IPS-18c (cell line): Measurements from ENCODE around the gene GOLIM4.

Experiments used
- H3K4me3 ChIP-seq: 2 replicates; pipeline ENCODE4 v1.7.0; 2013; ENCODE audit warnings: low read depth, mild to moderate bottlenecking, low read length, moderate library complexity; ENCODE audit not compliant: insufficient read depth
- H3K9me3 ChIP-seq: one replicate; pipeline ENCODE4 v1.6.1; 2013; ENCODE audit warnings: mild to moderate bottlenecking, low read length, moderate library complexity; ENCODE audit not compliant: control insufficient read depth, insufficient read depth

The GOLIM4 gene

DNA sequence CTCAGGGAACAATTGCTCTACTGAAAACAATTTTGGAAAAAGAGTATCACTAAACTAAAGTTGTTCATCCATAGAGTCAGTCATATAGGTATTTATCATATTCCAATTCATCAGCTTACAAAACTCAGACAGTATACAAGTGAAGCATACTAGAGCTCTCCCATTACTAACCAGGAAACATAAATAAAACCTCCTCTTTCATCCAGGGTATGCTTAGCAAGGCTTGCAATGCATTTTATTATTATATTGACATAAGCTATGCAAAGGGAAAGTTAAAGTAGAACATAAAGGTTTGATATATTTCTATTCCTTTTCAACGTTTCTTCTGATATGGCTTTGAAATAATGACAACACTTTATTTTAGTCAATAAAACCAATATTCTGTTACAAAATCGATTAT lies 106.7 kb downstream of the GOLIM4 start:
- H3K4me3 ChIP-seq: no peak overlapping the region
- no peaks in the 10 kb centered on the region for H3K9me3 ChIP-seq

DNA sequence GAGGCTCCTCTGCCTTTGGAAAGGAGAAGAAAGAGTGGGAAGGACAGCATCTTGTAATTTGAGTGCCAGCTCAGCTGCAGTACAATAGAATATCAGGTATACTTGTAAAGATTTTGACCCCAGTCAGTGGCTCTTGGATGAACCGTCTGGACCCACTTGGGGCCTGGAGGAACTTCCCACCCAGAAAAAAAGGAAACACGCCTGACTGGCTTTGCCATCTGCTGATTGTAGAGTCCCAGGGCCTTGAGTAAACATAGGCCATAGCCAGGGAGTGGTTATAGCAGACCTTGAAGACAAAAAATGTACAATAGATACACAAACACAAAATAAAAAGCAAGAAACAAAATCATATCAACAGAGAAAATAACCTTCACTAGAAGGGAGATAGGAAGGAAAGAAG lies 112.1 kb downstream of the GOLIM4 start:
- Histone ChIP-seq H3K4me3 (no peak overlapping the region), H3K9me3 (no peaks in the 10 kb centered on the region)

DNA sequence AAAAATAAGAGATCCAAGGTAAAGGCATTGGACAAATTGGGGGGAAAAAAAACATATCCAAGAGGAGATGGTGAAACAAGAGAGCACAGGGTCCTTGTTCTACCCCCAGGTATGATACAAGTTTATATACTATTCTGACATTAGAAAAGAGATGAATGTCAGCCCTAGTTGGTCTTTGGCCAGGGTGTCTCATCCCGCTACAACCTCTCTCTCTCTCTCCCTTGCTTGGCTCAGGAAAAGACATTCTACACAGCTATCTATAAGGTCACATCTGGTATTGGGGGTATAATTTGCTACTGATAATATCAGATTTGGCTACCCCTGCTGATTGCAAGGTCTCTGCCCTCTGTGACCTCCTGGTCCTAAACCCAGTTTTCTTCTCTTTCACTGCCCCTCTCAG lies 117.2 kb downstream of the GOLIM4 start:
- Histone ChIP-seq H3K9me3 (no peaks in the 10 kb centered on the region), H3K4me3 (no peak overlapping the region)

DNA sequence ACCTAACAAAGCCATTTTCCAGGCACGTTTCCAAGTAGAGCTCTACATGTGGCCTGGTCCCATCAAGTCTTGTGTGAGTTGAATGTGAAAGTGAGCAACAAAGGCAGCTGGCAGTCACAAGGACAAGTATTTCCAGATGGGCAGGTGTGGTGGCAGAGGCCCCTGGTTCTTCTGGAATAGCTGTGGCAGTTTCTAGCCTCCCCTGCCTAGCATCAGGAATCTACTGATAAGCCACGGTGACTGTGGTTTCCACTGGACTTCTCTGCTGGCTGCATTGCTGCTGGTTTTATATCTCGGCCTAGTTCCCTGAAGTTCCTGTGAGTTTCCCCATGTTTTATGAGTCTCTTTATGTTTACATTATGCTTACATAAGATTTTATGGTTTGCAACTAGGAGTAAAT lies 117.7 kb downstream of the GOLIM4 start:
- no peaks in the 10 kb centered on the region for H3K9me3 ChIP-seq
- no peak overlapping the region for H3K4me3 ChIP-seq

DNA sequence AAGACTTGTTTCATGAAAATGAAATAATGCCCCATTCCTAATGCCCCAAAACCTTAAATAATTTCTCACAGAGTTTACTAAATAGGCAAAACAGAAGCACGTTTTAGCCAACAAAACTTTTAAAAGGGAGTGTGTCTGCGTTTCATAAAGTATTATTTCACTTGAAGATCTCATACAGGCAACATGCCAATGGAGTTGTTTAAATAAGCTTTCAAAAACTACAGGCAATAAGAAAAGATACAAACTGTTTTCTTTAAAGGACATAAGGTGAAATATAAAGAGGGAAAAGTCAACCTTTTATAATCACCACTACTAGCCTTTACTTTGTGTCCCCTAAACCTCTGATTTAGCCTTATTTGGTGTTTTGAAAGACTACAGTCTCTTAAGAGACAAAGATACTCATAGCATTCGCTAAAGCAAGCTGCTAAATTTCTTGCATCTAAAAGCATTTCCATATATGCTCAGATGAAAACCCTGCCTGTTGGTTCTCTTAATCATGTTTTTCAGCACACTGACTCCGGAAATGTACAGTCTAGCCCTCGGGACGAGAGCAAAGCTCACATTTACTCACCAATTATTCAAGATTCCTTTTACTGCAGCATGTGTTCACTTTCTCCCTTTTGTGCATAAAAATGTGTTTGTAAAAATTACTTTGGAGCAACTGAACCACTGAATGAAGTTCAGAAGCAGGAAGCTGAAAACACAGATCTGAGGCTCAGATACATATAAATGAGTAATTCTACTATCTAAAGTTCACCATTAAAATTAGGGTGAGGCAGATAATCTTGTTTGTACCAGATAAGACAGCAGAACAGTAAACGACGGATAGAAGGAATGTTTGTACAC lies 119.0 kb downstream of the GOLIM4 start:
- Histone ChIP-seq H3K9me3 (no peaks in the 10 kb centered on the region), H3K4me3 (no peak overlapping the region)

DNA sequence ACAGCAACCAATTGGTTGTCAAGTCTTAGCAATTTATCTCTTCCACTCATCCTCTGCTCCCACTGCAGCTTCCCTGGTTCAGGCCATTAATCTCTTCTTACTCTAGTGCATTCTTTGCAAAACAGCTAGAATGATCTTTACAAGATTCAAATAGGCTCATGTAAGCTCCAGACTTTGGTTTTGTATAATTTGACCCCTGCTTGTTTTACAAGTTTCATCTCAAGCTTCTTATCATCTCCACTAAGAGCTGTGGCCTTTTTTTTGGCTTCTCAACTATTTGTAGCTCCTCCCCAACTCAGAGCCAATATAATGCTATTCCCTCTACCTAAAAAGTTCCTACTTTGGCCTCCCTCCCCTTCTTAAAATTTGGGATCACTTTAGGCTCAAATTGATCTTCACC lies 121.8 kb downstream of the GOLIM4 start:
- Histone ChIP-seq H3K9me3 (no peaks in the 10 kb centered on the region), H3K4me3 (no peak overlapping the region)

DNA sequence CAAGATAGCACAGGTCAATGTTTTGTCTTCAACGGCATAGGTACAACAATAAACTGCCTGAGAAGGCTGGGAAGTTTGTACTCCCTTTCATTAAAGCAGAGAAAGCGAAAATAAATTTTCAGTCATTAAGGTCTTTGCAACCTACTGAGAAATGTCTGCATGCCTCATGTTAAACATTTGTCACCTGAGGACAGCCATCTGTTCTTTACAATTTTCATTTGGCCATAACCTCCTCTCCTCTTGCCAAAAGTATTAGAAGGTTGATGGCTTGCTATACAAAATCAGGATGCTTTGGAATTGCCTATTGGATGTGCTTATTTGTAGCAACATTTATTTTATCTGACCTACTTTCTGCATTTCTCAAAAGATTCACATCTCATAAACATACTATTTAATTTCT lies 122.7 kb downstream of the GOLIM4 start:
- Histone ChIP-seq H3K9me3 (no peaks in the 10 kb centered on the region), H3K4me3 (no peak overlapping the region)

DNA sequence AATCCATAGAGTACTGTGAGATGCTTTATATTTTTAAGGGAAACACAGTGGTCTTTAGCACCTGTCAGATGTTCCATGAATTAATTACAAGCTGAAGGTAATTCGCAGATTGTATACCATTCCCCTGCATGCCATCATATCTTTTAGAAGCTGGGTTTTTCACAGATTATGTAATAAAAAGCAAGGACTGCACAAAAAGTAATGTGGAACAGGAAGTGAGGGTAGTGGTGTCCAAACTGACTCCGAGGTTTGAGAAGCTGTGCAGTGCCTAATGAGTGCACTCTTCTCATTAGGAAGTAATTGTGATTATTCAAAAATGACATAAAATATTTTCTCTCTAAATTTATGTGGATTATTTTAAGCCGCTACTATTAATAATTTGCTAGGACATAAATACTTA lies 123.2 kb downstream of the GOLIM4 start:
- Histone ChIP-seq H3K9me3 (no peaks in the 10 kb centered on the region), H3K4me3 (no peak overlapping the region)

DNA sequence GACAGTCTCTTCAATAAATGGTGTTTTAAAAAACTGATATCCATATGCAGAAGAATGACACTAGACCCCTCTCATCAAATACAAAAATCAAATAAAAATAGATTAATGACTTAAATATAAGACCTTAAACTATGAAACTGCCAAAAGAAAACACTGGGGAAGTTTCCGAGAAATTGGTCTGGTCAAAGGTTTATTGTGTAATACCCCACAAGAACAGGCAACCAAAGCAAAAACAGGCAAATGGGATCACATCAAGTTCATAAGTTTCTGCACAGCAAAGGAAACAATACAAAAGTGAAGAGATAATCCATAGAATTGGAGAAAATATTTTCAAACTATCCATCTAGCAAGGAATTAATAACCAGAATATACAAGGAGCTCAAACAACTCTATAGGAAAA lies 126.2 kb downstream of the GOLIM4 start:
- no peaks in the 10 kb centered on the region for H3K9me3 ChIP-seq

DNA sequence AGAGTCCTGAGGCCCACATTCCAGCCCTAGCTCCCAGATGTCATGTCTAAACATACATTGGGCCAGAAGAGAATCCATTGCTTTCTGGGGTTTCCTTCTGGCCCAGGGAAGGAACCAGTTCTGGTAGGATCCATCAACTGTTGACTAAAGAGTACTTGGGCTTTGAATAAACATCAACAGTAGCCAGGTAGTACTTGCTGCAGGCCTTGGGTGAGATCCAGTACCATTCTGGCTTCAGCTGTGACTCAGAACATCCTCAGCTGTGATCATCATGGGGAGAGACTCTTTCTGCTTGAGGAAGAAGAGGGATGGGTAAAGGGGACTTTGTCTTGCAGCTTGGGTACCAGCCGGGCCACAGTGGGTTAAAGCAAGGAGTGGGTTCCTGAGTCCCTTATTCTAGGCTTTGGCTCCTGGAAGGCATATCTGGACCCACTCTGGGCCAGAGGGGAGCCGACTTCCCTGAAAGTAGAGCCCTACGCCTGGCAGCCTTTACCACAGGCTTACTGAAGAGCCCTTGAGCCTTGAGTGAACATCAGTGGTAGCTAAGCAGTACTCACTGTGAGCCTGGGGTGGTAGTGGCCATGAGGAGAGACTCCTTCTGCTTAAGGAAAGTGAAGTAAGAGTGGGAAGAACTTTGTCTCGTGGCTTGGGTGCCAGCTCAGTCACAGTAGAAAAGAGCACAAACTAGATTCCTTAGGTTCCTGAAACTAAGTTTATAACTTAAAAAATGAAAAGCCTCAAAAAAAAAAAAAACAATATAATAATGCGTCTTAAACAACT lies 128.3 kb downstream of the GOLIM4 start:
- Histone ChIP-seq H3K9me3 (no peaks in the 10 kb centered on the region), H3K4me3 (no peak overlapping the region)

More for the DNA sequence above, 126.2 kb downstream of the GOLIM4 start:
- H3K4me3 ChIP-seq: no peak overlapping the region
